IMR-90 (cell line): ENCODE results near the gene ANKRD13A. TPM values are rescaled to one million over a fixed set of nuclear protein-coding genes. Genes with fewer than 3 reads are reported as not detected.
A peak's percentile ranks its signal among the peaks of the same experiment; 100 is the strongest.

ENCODE experiments used
- ATAC-seq: fragments of 200-7000 bp; cut with Tn5 transposase; 2 replicates; pipeline ENCODE4 v1.9.1; 2020; ENCODE audit warnings: low read depth, mild to moderate bottlenecking, moderate library complexity
- BruUV-seq: library from RNA; stranded (reverse); fragments of 400-500 nt; replicated peaks from 2 replicates; lab custom pipeline; 2021; lab: Mats Ljungman, UMichigan
- CTCF ChIA-PET: fragments of 300-600 bp; formaldehyde crosslinking; extraction: SDS; loops from one replicate; lab custom pipeline; 2021; ENCODE audit warnings: antibody characterized with exemption; lab: Yijun Ruan, JAX
- POLR2A ChIA-PET: fragments of 300-600 bp; sonication (Branson Sonifier 250); formaldehyde crosslinking; loops from one replicate; lab custom pipeline; 2022; ENCODE audit warnings: antibody characterized with exemption; ENCODE audit not compliant: unreplicated experiment; lab: Charles Lee
- DNase-seq: peaks from one replicate; pipeline ENCODE4 v3.0.0; 2013
- H2AFZ ChIP-seq: replicated peaks from 2 replicates; pipeline ENCODE3; 2013; ENCODE audit warnings: low read length, mild to moderate bottlenecking; ENCODE audit not compliant: poor library complexity
- H2AK5ac ChIP-seq: 2 replicates; pipeline ENCODE4 v1.6.1; 2013; ENCODE audit warnings: low read depth, low read length, inconsistent platforms
- H2AK9ac ChIP-seq: replicated peaks from 2 replicates; pipeline ENCODE3; 2013; ENCODE audit warnings: mild to moderate bottlenecking, low read depth, low read length, moderate library complexity; ENCODE audit not compliant: poor library complexity
- H2BK120ac ChIP-seq: 2 replicates; pipeline ENCODE4 v1.6.1; 2013; ENCODE audit warnings: low read depth, low read length, inconsistent platforms
- H2BK15ac ChIP-seq: 3 replicates; pipeline ENCODE4 v1.6.1; 2013; ENCODE audit warnings: low read depth, low read length, inconsistent platforms
- H2BK20ac ChIP-seq: 2 replicates; pipeline ENCODE4 v1.6.1; 2013; ENCODE audit warnings: low read depth, mild to moderate bottlenecking, inconsistent platforms, low read length, moderate library complexity
- H2BK5ac ChIP-seq: 2 replicates; pipeline ENCODE4 v1.6.1; 2013; ENCODE audit warnings: mild to moderate bottlenecking, low read depth, low read length, inconsistent platforms; ENCODE audit not compliant: poor library complexity, severe bottlenecking
- H3K14ac ChIP-seq: replicated peaks from 2 replicates; pipeline ENCODE4 v1.6.1; 2013; ENCODE audit warnings: low read depth, low read length, inconsistent platforms
- H3K18ac ChIP-seq: 2 replicates; pipeline ENCODE4 v1.6.1; 2013; ENCODE audit warnings: low read depth, low read length, control low read depth
- H3K23ac ChIP-seq: 2 replicates; pipeline ENCODE4 v1.6.1; 2013; ENCODE audit warnings: low read depth, low read length, inconsistent platforms
- H3K27ac ChIP-seq: 2 replicates; pipeline ENCODE4 v1.5.1; 2013; ENCODE audit warnings: mild to moderate bottlenecking, control low read depth, low read length; ENCODE audit not compliant: insufficient read depth
- H3K27me3 ChIP-seq: 2 replicates; pipeline ENCODE4 v1.6.1; 2013; ENCODE audit warnings: low read length; ENCODE audit not compliant: control insufficient read depth, insufficient read depth
- H3K36me3 ChIP-seq: 2 replicates; pipeline ENCODE4 v1.6.1; 2013; ENCODE audit warnings: low read length, mixed read lengths; ENCODE audit not compliant: control insufficient read depth, insufficient read depth
- H3K4ac ChIP-seq: 2 replicates; pipeline ENCODE4 v1.6.1; 2013; ENCODE audit warnings: low read depth, low read length, inconsistent platforms
- H3K4me1 ChIP-seq: 2 replicates; pipeline ENCODE4 v1.6.1; 2013; ENCODE audit warnings: low read length, mixed read lengths; ENCODE audit not compliant: control insufficient read depth, insufficient read depth
- H3K4me2 ChIP-seq: 2 replicates; pipeline ENCODE4 v1.6.1; 2013; ENCODE audit warnings: low read depth, mild to moderate bottlenecking, control low read depth, low read length, moderate library complexity
- H3K4me3 ChIP-seq: 2 replicates; pipeline ENCODE4 v1.5.1; 2013; ENCODE audit warnings: low read depth, mild to moderate bottlenecking, control low read depth, low read length, moderate library complexity; ENCODE audit not compliant: insufficient read depth
- H3K56ac ChIP-seq: 2 replicates; pipeline ENCODE4 v1.6.1; 2013; ENCODE audit warnings: low read length, inconsistent platforms; ENCODE audit not compliant: insufficient read depth; ENCODE audit errors: extremely low read depth
- H3K79me1 ChIP-seq, 2 experiments: 2 replicates each; pipeline ENCODE4 v1.6.1; 2013; ENCODE audit warnings: low read length in 2 of 2, inconsistent platforms in 1 of 2, low read depth in 1 of 2
- H3K9ac ChIP-seq: 2 replicates; pipeline ENCODE4 v1.6.1; 2013; ENCODE audit warnings: low read depth, low read length, control low read depth
- H3K9me1 ChIP-seq: 2 replicates; pipeline ENCODE4 v1.6.1; 2013; ENCODE audit warnings: low read length, inconsistent platforms; ENCODE audit not compliant: insufficient read depth
- H3K9me3 ChIP-seq: 2 replicates; pipeline ENCODE4 v1.6.1; 2013; ENCODE audit warnings: low read length; ENCODE audit not compliant: control insufficient read depth, insufficient read depth
- H4K20me1 ChIP-seq: 2 replicates; pipeline ENCODE4 v1.6.1; 2013; ENCODE audit warnings: low read length, inconsistent platforms; ENCODE audit not compliant: insufficient read depth
- H4K5ac ChIP-seq: 2 replicates; pipeline ENCODE4 v1.6.1; 2013; ENCODE audit warnings: mild to moderate bottlenecking, low read depth, low read length, control low read depth
- H4K8ac ChIP-seq, 2 experiments: 2 replicates each; pipeline ENCODE4 v1.6.1; 2013; ENCODE audit warnings: low read depth in 2 of 2, low read length in 2 of 2, control low read depth in 1 of 2, inconsistent platforms in 1 of 2
- H4K91ac ChIP-seq: 2 replicates; pipeline ENCODE4 v1.6.1; 2013; ENCODE audit warnings: low read depth, low read length, inconsistent platforms; ENCODE audit not compliant: insufficient read depth
- BHLHE40 ChIP-seq: fragments of 150-350 bp; IDR thresholded peaks from 2 replicates; pipeline ENCODE4 v1.6.1; 2016; ENCODE audit warnings: mild to moderate bottlenecking, low read depth, low read length
- CEBPB ChIP-seq: IDR thresholded peaks from 2 replicates; pipeline ENCODE4 v1.6.1; 2012; ENCODE audit warnings: low read depth, low read length, improper control_type of control experiment
- CHD1 ChIP-seq: IDR thresholded peaks from 2 replicates; pipeline ENCODE4 v1.6.1; 2012; ENCODE audit warnings: low read depth, low read length, improper control_type of control experiment
- CTCF ChIP-seq: conservative IDR thresholded peaks from 2 replicates; pipeline ENCODE4 v1.5.1; 2012; ENCODE audit warnings: mild to moderate bottlenecking, low read depth, low read length, improper control_type of control experiment
- ELK1 ChIP-seq: fragments of 150-350 bp; IDR thresholded peaks from 2 replicates; pipeline ENCODE4 v1.6.1; 2016; ENCODE audit warnings: low read depth, mild to moderate bottlenecking, low read length, moderate library complexity, borderline replicate concordance
- FOS ChIP-seq: fragments of 150-350 bp; IDR thresholded peaks from 2 replicates; pipeline ENCODE4 v1.6.1; 2016; ENCODE audit warnings: low read depth, low read length
- MAFK ChIP-seq: IDR thresholded peaks from 2 replicates; pipeline ENCODE4 v1.6.1; 2012; ENCODE audit warnings: low read depth, low read length, improper control_type of control experiment
- MAZ ChIP-seq: IDR thresholded peaks from 2 replicates; pipeline ENCODE4 v1.6.1; 2012; ENCODE audit warnings: low read depth, mild to moderate bottlenecking, low read length, improper control_type of control experiment, moderate library complexity, borderline replicate concordance
- MXI1 ChIP-seq: IDR thresholded peaks from 2 replicates; pipeline ENCODE4 v1.6.1; 2012; ENCODE audit warnings: low read depth, mild to moderate bottlenecking, low read length, moderate library complexity, borderline replicate concordance
- NFE2L2 ChIP-seq: fragments of 150-350 bp; IDR thresholded peaks from 2 replicates; pipeline ENCODE4 v1.6.1; 2016; ENCODE audit warnings: low read depth, mild to moderate bottlenecking, low read length
- POLR2A ChIP-seq: IDR thresholded peaks from 2 replicates; pipeline ENCODE4 v1.6.1; 2012; ENCODE audit warnings: mild to moderate bottlenecking, low read depth, low read length
- RAD21 ChIP-seq: IDR thresholded peaks from 2 replicates; pipeline ENCODE4 v1.6.1; 2012; ENCODE audit warnings: low read length, improper control_type of control experiment
- RCOR1 ChIP-seq: IDR thresholded peaks from 2 replicates; pipeline ENCODE4 v1.6.1; 2012; ENCODE audit warnings: mild to moderate bottlenecking, low read length, improper control_type of control experiment; ENCODE audit not compliant: insufficient replicate concordance
- RFX5 ChIP-seq: IDR thresholded peaks from 2 replicates; pipeline ENCODE4 v1.8.0; 2012; ENCODE audit warnings: low read depth, mild to moderate bottlenecking, low read length, moderate library complexity
- SMC3 ChIP-seq: fragments of 150-350 bp; IDR thresholded peaks from 2 replicates; pipeline ENCODE4 v1.6.1; 2016; ENCODE audit warnings: low read depth, mild to moderate bottlenecking, antibody characterized with exemption, low read length, moderate library complexity
- WGBS, 2 experiments: methylation state at CpG; one replicate each; pipeline versions ENCODE4 v1.1.5 to v1.1.7; 2013; ENCODE audit warnings: missing lambda C conversion rate in 2 of 2; ENCODE audit not compliant: insufficient read length in 1 of 2; ENCODE audit errors: extremely low coverage in 2 of 2; 5-methylcytosine and 5-hydroxymethylcytosine counted together
- dilution Hi-C: fragments of 300-500 bp; cut with HindIII; formaldehyde crosslinking; loops from one replicate; pipeline ENCODE4 v1.14.3; 2018; ENCODE audit warnings: low sequenced_read_pairs; ENCODE audit not compliant: unreplicated experiment
- in situ Hi-C: fragments of 300-500 bp; cut with MboI; formaldehyde crosslinking; loops from 3 replicates; pipeline ENCODE4 v1.14.3; 2019; ENCODE audit warnings: low sequenced_read_pairs, inconsistent platforms, mixed read lengths
- intact Hi-C: fragments of 100-400 bp; cut with micrococcal nuclease; formaldehyde crosslinking; loops from 2 replicates; pipeline ENCODE4 v1.10.0; 2022
- polyA plus RNA-seq, 3 experiments: library from polyadenylated mRNA; depleted of rRNA; stranded (reverse); fragments of >200 nt; gene quantifications; 2 replicates each; pipeline ENCODE4 v1.2.3, GENCODE V29; 2012; ENCODE audit warnings: low replicate concordance in 1 of 3
- total RNA-seq: library from RNA; depleted of rRNA; stranded (reverse); fragments of >200 nt; gene quantifications from 2 replicates; pipeline ENCODE4 v1.2.3, GENCODE V29; 2012

ANKRD13A gene
- total and polyA plus RNA-seq, 2 of the 4 experiments (the other 2 are of a cell fraction), result 299 to 449 TPM

GRCh38 chr12:109952160-109952858 is 46.9 kb upstream of the ANKRD13A start:
- peak overlapping the region; percentile 75 for H3K27ac ChIP-seq
- no peak overlapping the region for H3K4me3 ChIP-seq
- peak overlapping the region; percentile 53; the same call in 1 of the 2 replicates for H3K56ac ChIP-seq
- H3K36me3 ChIP-seq, result peaks cover 17% of the 10 kb centered on the region
- H4K91ac ChIP-seq, result peak overlapping the region; percentile 95
- peak overlapping the region; percentile 34 for H3K18ac ChIP-seq
- ChIA-PET POLR2A (no interaction called here), CTCF (no interaction called here)
- peak overlapping the region; percentile 80 for H3K14ac ChIP-seq
- no peaks in the 10 kb centered on the region for H3K27me3 ChIP-seq
- H3K4ac ChIP-seq, result peak overlapping the region; percentile 81
- peak overlapping the region; percentile 98 for H2BK5ac ChIP-seq
- in situ Hi-C loops (no loop called here), intact Hi-C loops (no loop called here), dilution Hi-C loops (no loop called here)
- 0 out of 2 replicates have a peak overlapping the region, but pooled peaks have one; percentile 0 for H3K9ac ChIP-seq
- peak overlapping the region; percentile 98; the same call in 2 of the 3 replicates for H2BK15ac ChIP-seq
- peak overlapping the region; percentile 98 for H2AK5ac ChIP-seq
- peak overlapping the region; percentile 42; the same call in 1 of the 2 replicates for H4K5ac ChIP-seq
- H3K4me2 ChIP-seq, result no peak overlapping the region
- peaks cover 27% of the 10 kb centered on the region for H3K9me1 ChIP-seq
- TF ChIP-seq CEBPB (no peak), POLR2A (no peak), RCOR1 (no peak), CHD1 (no peak), MAFK (no peak), ELK1 (no peak), MAZ (no peak), CTCF (no peak), MXI1 (no peak), BHLHE40 (no peak), FOS (no peak), NFE2L2 (no peak), RFX5 (no peak), SMC3 (no peak), RAD21 (no peak)
- H4K20me1 ChIP-seq, result peaks cover 8% of the 10 kb centered on the region; the same call in 1 of the 2 replicates
- H2BK20ac ChIP-seq, result peak overlapping the region; percentile 76
- H3K79me1 ChIP-seq, result peaks cover 14 to 39% of the 10 kb centered on the region in 2 experiments
- peak overlapping the region; percentile 87 for H2BK120ac ChIP-seq
- DNase-seq (no peak), ATAC-seq (no peak)
- no TSS peak for BruUV-seq
- H2AFZ ChIP-seq, result peak overlapping the region; percentile 64
- peak overlapping the region; percentile 69 for H3K23ac ChIP-seq
- WGBS, 2 experiments, result 95% methylated on average over 4 of the region's 11 CpGs; no CpG with 5 or more reads in 1 of the 2 experiments
- no peaks in the 10 kb centered on the region for H3K9me3 ChIP-seq
- H2AK9ac ChIP-seq, result peak overlapping the region; percentile 92
- H3K4me1 ChIP-seq, result peaks cover 36% of the 10 kb centered on the region
- peak overlapping the region; percentile 69 to 90 for H4K8ac ChIP-seq
